Measurements from ENCODE around the gene LRRC61. TPM values are rescaled to one million over a fixed set of nuclear protein-coding genes. Genes with fewer than 3 reads are reported as not detected.
A peak's percentile ranks its signal among the peaks of the same experiment; 100 is the strongest.
"Not testable (repeated sequence)": the region's sequence is repeated elsewhere in the genome, so short reads cannot be mapped to it uniquely, and the experiment has no call there.

The LRRC61 gene
- total RNA-seq, 1 donor from 2014 or later: 14.0 TPM

GRCh38 chr7:150380463-150380862 is 57.3 kb downstream of the LRRC61 start:
- no peak for ATAC-seq
- DNase-seq (ENCODE audit: low spot score): no peak

- DNase-seq (ENCODE audit: low spot score) (no peak), ATAC-seq (no peak)
These were observed 57.9 kb downstream of the LRRC61 start for GRCh38 chr7:150381096-150381495.

DNA sequence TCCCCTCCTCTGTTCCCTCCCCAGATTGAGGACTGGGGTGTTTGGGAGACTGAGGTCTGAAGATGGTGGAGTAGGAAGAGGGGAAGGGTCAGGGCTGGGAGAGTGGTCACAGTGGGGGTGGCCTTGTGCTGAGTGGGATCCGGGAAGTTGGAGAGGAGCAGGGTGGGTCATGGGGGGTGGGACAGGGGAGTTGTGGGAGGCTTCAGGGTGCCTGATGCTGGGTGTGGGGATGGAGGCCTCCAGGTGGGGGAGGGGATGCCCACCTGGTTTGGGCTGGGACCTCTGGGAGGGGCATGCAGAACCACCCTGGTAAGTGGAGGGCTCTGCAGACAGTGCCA is 58.6 kb downstream of the LRRC61 start:
- DNase-seq (ENCODE audit: low spot score) (no peak), ATAC-seq (no peak)

- no peak for ATAC-seq
- no peak for DNase-seq (ENCODE audit: low spot score)
These were observed 59.1 kb downstream of the LRRC61 start for GRCh38 chr7:150382123-150382843.

- DNase-seq (ENCODE audit: low spot score) (no peak), ATAC-seq (no peak)
These were observed 59.7 kb downstream of the LRRC61 start for GRCh38 chr7:150382844-150383225.

DNA sequence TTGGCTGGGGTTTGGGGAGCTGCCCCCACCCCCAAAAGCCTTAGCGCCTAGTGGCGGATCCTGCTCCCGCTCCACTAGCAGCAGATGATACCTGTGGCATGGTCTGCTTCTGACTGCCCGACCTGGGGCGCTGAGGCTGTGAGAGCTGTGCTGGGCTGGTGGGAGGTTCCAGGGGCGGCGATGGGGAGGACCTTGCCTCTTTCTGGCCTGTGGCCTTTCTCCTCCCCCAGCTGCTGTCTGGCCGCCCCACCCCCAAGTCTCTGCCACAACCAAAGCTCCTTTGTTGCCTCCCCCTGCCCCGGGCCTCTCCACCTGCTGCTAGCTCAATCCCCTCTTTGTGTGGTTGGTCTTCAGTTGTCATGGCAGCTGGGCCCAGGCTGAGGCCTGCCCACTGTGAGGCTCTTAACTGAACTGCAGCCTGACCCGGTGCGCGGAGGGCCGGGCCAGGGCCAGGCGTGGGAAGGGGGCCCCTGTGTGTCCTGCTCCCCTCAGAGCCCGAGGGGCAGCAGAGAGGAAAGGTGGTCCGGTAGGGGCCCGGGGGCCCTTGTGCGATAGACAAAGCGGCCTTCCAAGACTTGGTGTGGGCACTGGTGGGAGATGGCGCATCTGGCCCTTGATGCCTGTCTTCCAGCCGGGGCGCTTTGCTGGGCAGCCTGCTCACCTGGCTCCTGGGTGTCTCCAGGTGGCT is 60.7 kb downstream of the LRRC61 start:
- ATAC-seq (peak; percentile 56), DNase-seq (ENCODE audit: low spot score) (peak; percentile 75)

DNA sequence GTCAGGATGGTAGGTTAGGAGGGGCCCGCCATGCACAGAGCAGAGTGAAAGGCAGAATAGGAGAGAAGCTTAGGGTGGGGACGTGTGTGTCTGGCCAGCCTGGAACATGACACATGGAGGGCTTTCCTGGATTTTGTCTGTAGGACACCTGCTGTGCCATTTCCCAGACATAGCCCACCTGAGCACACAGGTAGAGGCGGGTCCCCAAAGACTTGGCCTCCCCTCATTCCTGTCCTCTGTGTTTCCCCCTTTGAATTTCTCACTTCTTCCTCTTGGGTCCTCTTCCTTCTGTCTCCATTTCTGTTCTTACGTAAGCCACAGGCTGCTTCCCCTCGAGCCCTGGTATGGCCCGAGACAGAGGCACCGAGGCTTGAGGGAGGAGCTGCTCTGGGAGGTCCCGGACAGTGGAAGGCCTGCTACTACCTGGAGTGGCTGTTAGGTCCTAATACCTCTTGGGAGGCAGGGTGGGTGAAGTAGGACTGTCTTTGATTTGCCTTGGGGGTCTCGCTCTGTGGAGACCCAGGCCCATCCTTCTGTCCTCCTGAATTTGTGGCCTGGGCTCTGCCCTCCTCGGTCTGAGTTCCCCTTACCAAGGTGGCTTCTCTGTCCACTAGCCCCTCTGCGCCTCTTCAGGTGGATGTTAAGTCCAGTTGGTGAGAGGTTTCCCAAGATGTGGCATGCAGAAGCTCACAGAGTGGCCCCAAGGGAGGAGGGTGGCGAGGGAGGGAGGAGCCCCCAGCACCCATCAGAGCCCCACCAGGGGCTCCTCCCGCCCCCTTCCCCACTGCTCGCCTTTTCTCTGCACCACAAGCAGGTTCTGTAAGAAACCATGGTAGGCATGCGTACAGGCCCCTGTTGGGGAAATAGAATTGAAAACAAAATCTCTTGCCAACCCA is 61.5 kb downstream of the LRRC61 start:
- ATAC-seq: no peak
- no peak for DNase-seq (ENCODE audit: low spot score)

- no peak for DNase-seq (ENCODE audit: low spot score)
- no peak for ATAC-seq
These were observed 62.2 kb downstream of the LRRC61 start for GRCh38 chr7:150385302-150385723.

- DNase-seq (ENCODE audit: low spot score): not testable (repeated sequence)
These were observed 62.7 kb downstream of the LRRC61 start for GRCh38 chr7:150385884-150386283.

More at GRCh38 chr7:150385884-150386283, 62.7 kb downstream of the LRRC61 start:
- ATAC-seq: peak; percentile 6

Other genes starting within 250 kb of the LRRC61 start
- 27.6 TPM for gene ACTR3C, start 190 bp downstream of the LRRC61 start, total RNA-seq
- gene RARRES2, start 18.3 kb downstream of the LRRC61 start, total RNA-seq: 852 TPM
- 93.5 TPM for gene REPIN1, start 45.5 kb downstream of the LRRC61 start, total RNA-seq
- 0.88 TPM for gene ZNF775, start 56.0 kb downstream of the LRRC61 start, total RNA-seq
- 4.4 TPM for gene GIMAP8, start 127.3 kb downstream of the LRRC61 start, total RNA-seq
- 4.4 TPM for gene GIMAP7, start 191.5 kb downstream of the LRRC61 start, total RNA-seq
- 9.8 TPM for gene GIMAP4, start 244.0 kb downstream of the LRRC61 start, total RNA-seq

All from left lobe of liver (tissue), 2 donors.